ENCODE results near the gene KIF17. TPM values are rescaled to one million over a fixed set of nuclear protein-coding genes. Genes with fewer than 3 reads are reported as not detected.

KIF17 gene
- total RNA-seq = 1.8 and 3.3 TPM in 2 replicates

- no peak for TF ChIP-seq CTCF (conservative IDR thresholded peaks at IDR 0.05; ENCODE audit: low read depth, low read length)
- DNase-seq (ENCODE audit: low read depth) = no peak
Observed at GRCh38 chr1:20717452-20718342, at the start of gene KIF17. KIF17 (minus strand) TSS chr1:20718007; CDS start chr1:20717706, 301 bp downstream.

GRCh38 chr1:20767271-20767670 lies 49.5 kb upstream of the KIF17 start:
- TF ChIP-seq CTCF (conservative IDR thresholded peaks at IDR 0.05; ENCODE audit: low read depth, low read length) = no peak
- DNase-seq (ENCODE audit: low read depth) = no peak

More at GRCh38 chr1:20717452-20718342, at the start of gene KIF17:
- peak within 1 kb of the TSS; percentile 55 for H3K4me3 ChIP-seq (ENCODE audit: low read depth, low read length)

GRCh38 chr1:20763417-20763816 lies 45.6 kb upstream of the KIF17 start:
- TF ChIP-seq CTCF (conservative IDR thresholded peaks at IDR 0.05; ENCODE audit: low read depth, low read length) = no peak
- no peak for DNase-seq (ENCODE audit: low read depth)
- H3K4me3 ChIP-seq (ENCODE audit: low read depth, low read length) = no peak overlapping the region

More at GRCh38 chr1:20767271-20767670, 49.5 kb upstream of the KIF17 start:
- no peak overlapping the region for H3K4me3 ChIP-seq (ENCODE audit: low read depth, low read length)

GRCh38 chr1:20760322-20760721 lies 42.5 kb upstream of the KIF17 start:
- no peak for DNase-seq (ENCODE audit: low read depth)
- no peak overlapping the region for H3K4me3 ChIP-seq (ENCODE audit: low read depth, low read length)
- no peak for TF ChIP-seq CTCF (conservative IDR thresholded peaks at IDR 0.05; ENCODE audit: low read depth, low read length)

GRCh38 chr1:20753589-20753988 lies 35.8 kb upstream of the KIF17 start:
- no peak overlapping the region for H3K4me3 ChIP-seq (ENCODE audit: low read depth, low read length)
- TF ChIP-seq CTCF (conservative IDR thresholded peaks at IDR 0.05; ENCODE audit: low read depth, low read length) = no peak
- no peak for DNase-seq (ENCODE audit: low read depth)

GRCh38 chr1:20751462-20751990 lies 33.7 kb upstream of the KIF17 start:
- H3K4me3 ChIP-seq (ENCODE audit: low read depth, low read length) = no peak overlapping the region
- TF ChIP-seq CTCF (conservative IDR thresholded peaks at IDR 0.05; ENCODE audit: low read depth, low read length) = no peak
- DNase-seq (ENCODE audit: low read depth) = no peak
